Progenitor cell of endocrine pancreas (in vitro differentiated cells): ENCODE data around the gene NUP210. TPM values are rescaled to one million over a fixed set of nuclear protein-coding genes. Genes with fewer than 3 reads are reported as not detected.
"Not testable (repeated sequence)": the region's sequence is repeated elsewhere in the genome, so short reads cannot be mapped to it uniquely, and the experiment has no call there.

Source experiments
- DNase-seq: peaks from one replicate; pipeline ENCODE4 v3.0.0; 2021; ENCODE audit warnings: low spot score; ENCODE audit not compliant: unreplicated experiment
- H3K27ac Mint-ChIP-seq: 2 replicates; pipeline ENCODE4 v1.8.0; 2021; ENCODE audit warnings: mild to moderate bottlenecking, moderate library complexity, mixed read lengths
- H3K27me3 Mint-ChIP-seq: 2 replicates; pipeline ENCODE4 v1.8.0; 2021; ENCODE audit warnings: mixed read lengths
- H3K36me3 Mint-ChIP-seq: 2 replicates; pipeline ENCODE4 v1.8.0; 2022; ENCODE audit warnings: mixed read lengths; ENCODE audit not compliant: insufficient read depth
- H3K4me1 Mint-ChIP-seq: 2 replicates; pipeline ENCODE4 v1.8.0; 2021; ENCODE audit warnings: low read depth, mixed read lengths
- H3K4me3 Mint-ChIP-seq: 2 replicates; pipeline ENCODE4 v1.8.0; 2021; ENCODE audit warnings: low read depth, mild to moderate bottlenecking, moderate library complexity, mixed read lengths
- H3K9me3 Mint-ChIP-seq: 2 replicates; pipeline ENCODE4 v1.8.0; 2021; ENCODE audit warnings: low read depth, mixed read lengths
- CTCF ChIP-seq: fragments of 200-600 bp; sonication (generic); IDR thresholded peaks from one replicate; pipeline ENCODE4 v1.5.0; 2021; ENCODE audit warnings: antibody characterized with exemption, mild to moderate bottlenecking; ENCODE audit not compliant: unreplicated experiment
- total RNA-seq: library from RNA; stranded (reverse); gene quantifications from 2 replicates; pipeline ENCODE4 v1.2.1, GENCODE V29; 2021

The NUP210 gene
- total RNA-seq, 1 donor from 2014 or later: 78.2 TPM

GRCh38 chr3:13433912-13434311 lies 13.8 kb upstream of the NUP210 start:
- Mint-ChIP-seq H3K27ac (no peak overlapping the region), H3K4me1 (no peaks in the 10 kb centered on the region), H3K36me3 (no peaks in the 10 kb centered on the region), H3K4me3 (no peak overlapping the region), H3K9me3 (no peaks in the 10 kb centered on the region), H3K27me3 (peaks cover 2% of the 10 kb centered on the region)
- no peak for DNase-seq
- TF ChIP-seq CTCF: no peak

GRCh38 chr3:13432093-13432492 lies 12.0 kb upstream of the NUP210 start:
- no peak for TF ChIP-seq CTCF
- H3K36me3 Mint-ChIP-seq: no peaks in the 10 kb centered on the region
- H3K9me3 Mint-ChIP-seq: no peaks in the 10 kb centered on the region
- no peak for DNase-seq
- H3K4me3 Mint-ChIP-seq: no peak overlapping the region
- H3K4me1 Mint-ChIP-seq: no peaks in the 10 kb centered on the region
- peaks cover 2% of the 10 kb centered on the region for H3K27me3 Mint-ChIP-seq
- no peak overlapping the region for H3K27ac Mint-ChIP-seq

- H3K4me1 Mint-ChIP-seq, H3K4me3 Mint-ChIP-seq, H3K36me3 Mint-ChIP-seq, H3K27me3 Mint-ChIP-seq, H3K9me3 Mint-ChIP-seq, DNase-seq, H3K27ac Mint-ChIP-seq: not testable (repeated sequence)
Measured at GRCh38 chr3:13430411-13430875, 10.3 kb upstream of the NUP210 start.

GRCh38 chr3:13429631-13430291 lies 9.6 kb upstream of the NUP210 start:
- no peaks in the 10 kb centered on the region for H3K4me1 Mint-ChIP-seq
- TF ChIP-seq CTCF: no peak
- H3K27me3 Mint-ChIP-seq: no peaks in the 10 kb centered on the region
- no peaks in the 10 kb centered on the region for H3K36me3 Mint-ChIP-seq
- H3K4me3 Mint-ChIP-seq: no peak overlapping the region
- H3K9me3 Mint-ChIP-seq: no peaks in the 10 kb centered on the region
- H3K27ac Mint-ChIP-seq: no peak overlapping the region
- no peak for DNase-seq

- H3K9me3 Mint-ChIP-seq, DNase-seq, H3K4me3 Mint-ChIP-seq, H3K27me3 Mint-ChIP-seq, H3K27ac Mint-ChIP-seq, H3K4me1 Mint-ChIP-seq, H3K36me3 Mint-ChIP-seq: not testable (repeated sequence)
Measured at GRCh38 chr3:13428678-13429077, 8.6 kb upstream of the NUP210 start.

GRCh38 chr3:13427662-13428603 lies 7.8 kb upstream of the NUP210 start:
- H3K36me3 Mint-ChIP-seq: no peaks in the 10 kb centered on the region
- no peaks in the 10 kb centered on the region for H3K4me1 Mint-ChIP-seq
- no peak overlapping the region for H3K4me3 Mint-ChIP-seq
- H3K9me3 Mint-ChIP-seq: no peaks in the 10 kb centered on the region
- no peak for TF ChIP-seq CTCF
- DNase-seq: no peak
- no peak overlapping the region for H3K27ac Mint-ChIP-seq
- no peaks in the 10 kb centered on the region for H3K27me3 Mint-ChIP-seq
